PC-3 (cell line): ENCODE measurements around the gene MAGEA11. TPM values are rescaled to one million over a fixed set of nuclear protein-coding genes. Genes with fewer than 3 reads are reported as not detected.

Source experiments
- ATAC-seq: fragments of 200-7000 bp; cut with Tn5 transposase; 2 replicates; pipeline ENCODE4 v1.9.1; 2020; ENCODE audit warnings: mild to moderate bottlenecking, moderate library complexity
- BruUV-seq: library from RNA; stranded (reverse); fragments of 400-500 nt; replicated peaks from 2 replicates; lab custom pipeline; 2021; lab: Mats Ljungman, UMichigan
- CTCF ChIA-PET: fragments of 300-600 bp; sonication (Branson Sonifier 250); formaldehyde crosslinking; loops from one replicate; lab custom pipeline; 2022; ENCODE audit warnings: antibody characterized with exemption; lab: Charles Lee
- POLR2A ChIA-PET: fragments of 300-600 bp; sonication (Branson Sonifier 250); formaldehyde crosslinking; loops from one replicate; lab custom pipeline; 2022; ENCODE audit warnings: antibody characterized with exemption; ENCODE audit not compliant: unreplicated experiment; lab: Charles Lee
- DNase-seq: peaks from one replicate; pipeline ENCODE4 v3.0.0-alpha.2; 2015
- H2AFZ ChIP-seq: fragments of 300-600 bp; sonication (generic); 2 replicates; pipeline ENCODE4 v1.6.0; 2016; ENCODE audit warnings: antibody characterized with exemption, low read length
- H3F3A ChIP-seq: fragments of 300-600 bp; sonication (generic); one replicate; pipeline ENCODE4 v1.6.0; 2017; ENCODE audit warnings: antibody characterized with exemption, low read length, control low read depth, mild to moderate bottlenecking; ENCODE audit not compliant: unreplicated experiment
- H3K27ac ChIP-seq: fragments of 300-600 bp; sonication (generic); 2 replicates; pipeline ENCODE4 v1.5.1; 2016; ENCODE audit warnings: mild to moderate bottlenecking, low read length
- H3K27me3 ChIP-seq: fragments of 300-600 bp; sonication (generic); 2 replicates; pipeline ENCODE4 v1.6.1; 2016; ENCODE audit warnings: low read length, mixed read lengths
- H3K36me3 ChIP-seq: fragments of 300-600 bp; sonication (generic); 2 replicates; pipeline ENCODE4 v1.6.1; 2016; ENCODE audit warnings: low read depth, mixed run types, low read length, mixed read lengths
- H3K4me1 ChIP-seq: fragments of 300-600 bp; sonication (generic); 2 replicates; pipeline ENCODE4 v1.5.1; 2016; ENCODE audit warnings: low read length; ENCODE audit not compliant: insufficient read depth
- H3K4me2 ChIP-seq: fragments of 300-600 bp; sonication (generic); 2 replicates; pipeline ENCODE4 v1.6.0; 2016; ENCODE audit warnings: low read length
- H3K4me3 ChIP-seq: fragments of 300-600 bp; sonication (generic); 2 replicates; pipeline ENCODE4 v1.5.1; 2016; ENCODE audit warnings: mild to moderate bottlenecking, low read length, mixed read lengths
- H3K79me2 ChIP-seq: fragments of 300-600 bp; sonication (generic); 2 replicates; pipeline ENCODE4 v1.6.1; 2017; ENCODE audit warnings: low read length, mixed read lengths
- H3K9ac ChIP-seq: fragments of 300-600 bp; sonication (generic); 2 replicates; pipeline ENCODE4 v1.6.0; 2016; ENCODE audit warnings: mild to moderate bottlenecking, low read length
- H3K9me2 ChIP-seq: fragments of 300-600 bp; sonication (generic); replicated peaks from 2 replicates; pipeline ENCODE4 v1.6.1; 2016; ENCODE audit warnings: mixed run types, low read length, mixed read lengths
- H3K9me3 ChIP-seq: fragments of 300-600 bp; sonication (generic); 2 replicates; pipeline ENCODE4 v1.6.1; 2016; ENCODE audit warnings: low read length, mixed read lengths
- H4K20me1 ChIP-seq: fragments of 300-600 bp; sonication (generic); 2 replicates; pipeline ENCODE4 v1.6.1; 2016; ENCODE audit warnings: low read length, mixed read lengths
- CTCF ChIP-seq: fragments of 300-600 bp; sonication (generic); conservative IDR thresholded peaks from 2 replicates; pipeline ENCODE4 v1.5.1; 2017; ENCODE audit warnings: antibody characterized with exemption, low read depth, mild to moderate bottlenecking, low read length
- EZH2 ChIP-seq: fragments of 300-600 bp; sonication (generic); IDR thresholded peaks from one replicate; pipeline ENCODE4 v1.6.1; 2017; ENCODE audit warnings: antibody characterized with exemption, mild to moderate bottlenecking, low read length; ENCODE audit not compliant: unreplicated experiment
- EZH2phosphoT487 ChIP-seq: fragments of 300-600 bp; sonication (generic); IDR thresholded peaks from 2 replicates; pipeline ENCODE4 v1.6.1; 2018; ENCODE audit warnings: mild to moderate bottlenecking, antibody characterized with exemption, low read length, borderline replicate concordance
- intact Hi-C: fragments of 100-400 bp; cut with micrococcal nuclease; formaldehyde crosslinking; loops from 2 replicates; pipeline ENCODE4 v1.9.0; 2023
- total RNA-seq: library from RNA; depleted of rRNA; stranded (reverse); fragments of >200 nt; gene quantifications from 2 replicates; pipeline ENCODE4 v1.2.3, GENCODE V29; 2014

Gene MAGEA11
- total RNA-seq, 1 experiment from 2014 or later: not detected

- TF ChIP-seq CTCF: no peak
- no peak for TF ChIP-seq EZH2
- TF ChIP-seq EZH2phosphoT487: no peak
- Histone ChIP-seq H3K4me1 (no peaks in the 10 kb centered on the region), H3K9me2 (no peaks in the 10 kb centered on the region), H4K20me1 (no peaks in the 10 kb centered on the region), H3F3A (no peaks in the 10 kb centered on the region), H2AFZ (no peak overlapping the region), H3K79me2 (no peaks in the 10 kb centered on the region), H3K9me3 (no peaks in the 10 kb centered on the region), H3K27me3 (no peaks in the 10 kb centered on the region), H3K27ac (no peak overlapping the region), H3K36me3 (no peaks in the 10 kb centered on the region), H3K4me3 (no peak overlapping the region), H3K4me2 (no peak overlapping the region), H3K9ac (no peak overlapping the region)
- ATAC-seq (no peak), DNase-seq (no peak)
- BruUV-seq: no TSS peak
- intact Hi-C loops: no loop called here
- ChIA-PET CTCF (no interaction called here), POLR2A (no interaction called here)
Observed at GRCh38 chrX:149681182-149681581, 30.7 kb upstream of the MAGEA11 start.

- Histone ChIP-seq H3K27ac (no peak overlapping the region), H3F3A (no peaks in the 10 kb centered on the region), H3K79me2 (no peaks in the 10 kb centered on the region), H3K9me3 (no peaks in the 10 kb centered on the region), H3K27me3 (no peaks in the 10 kb centered on the region), H2AFZ (no peak overlapping the region), H3K4me2 (no peak overlapping the region), H3K9ac (no peak overlapping the region), H4K20me1 (no peaks in the 10 kb centered on the region), H3K36me3 (no peaks in the 10 kb centered on the region), H3K4me1 (no peaks in the 10 kb centered on the region), H3K9me2 (no peaks in the 10 kb centered on the region), H3K4me3 (no peak overlapping the region)
- POLR2A ChIA-PET: no interaction called here
- TF ChIP-seq EZH2phosphoT487 (no peak), EZH2 (no peak), CTCF (no peak)
- intact Hi-C loops: no loop called here
- CTCF ChIA-PET: no interaction called here
- DNase-seq (no peak), ATAC-seq (no peak)
- no TSS peak for BruUV-seq
Observed at GRCh38 chrX:149682031-149682430, 29.8 kb upstream of the MAGEA11 start.

DNA sequence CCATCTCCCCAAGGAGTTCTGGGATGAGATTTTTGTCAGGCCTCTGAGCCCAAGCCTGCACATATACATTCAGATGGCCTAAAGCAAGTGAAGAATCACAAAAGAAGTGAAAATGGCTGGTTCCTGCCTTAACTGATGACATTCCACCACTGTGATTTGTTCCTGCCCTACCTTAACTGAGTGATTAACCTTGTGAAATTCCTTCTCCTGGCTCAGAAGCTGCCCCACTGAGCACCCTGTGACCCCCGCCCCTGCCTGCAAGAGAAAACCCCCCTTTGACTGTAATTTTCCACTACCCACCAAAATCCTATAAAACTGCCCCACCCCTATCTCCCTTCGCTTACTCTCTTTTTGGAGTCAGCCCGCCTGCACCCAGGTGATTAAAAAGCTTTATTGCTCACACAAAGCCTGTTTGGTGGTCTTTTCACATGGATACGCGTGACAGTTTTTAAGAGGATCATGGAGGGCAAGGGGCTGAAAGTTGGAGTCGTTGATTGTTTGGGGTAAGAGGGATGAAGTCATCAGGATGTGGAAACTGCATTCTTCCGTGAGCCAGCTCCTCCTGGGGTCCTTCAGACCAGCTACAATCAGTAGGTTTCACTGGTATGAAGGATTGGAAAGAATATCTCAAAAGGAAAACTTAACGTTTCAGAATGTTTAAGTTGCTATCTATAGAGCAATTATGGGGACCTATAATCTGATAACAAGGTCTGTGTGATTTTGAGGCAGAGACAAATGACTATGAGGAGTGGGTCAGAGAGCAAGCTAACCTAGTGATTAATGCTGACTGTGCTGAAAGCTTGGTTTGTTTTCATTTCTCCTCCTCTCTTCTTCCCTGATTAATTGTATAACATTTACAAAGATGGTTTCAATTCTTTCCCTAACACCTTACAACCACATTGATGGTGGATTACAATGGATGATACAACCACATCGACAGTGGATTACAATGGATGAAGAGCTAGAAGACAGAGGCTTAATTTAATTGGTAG lies 28.6 kb upstream of the MAGEA11 start:
- Histone ChIP-seq H3K9ac (no peak overlapping the region), H3K79me2 (no peaks in the 10 kb centered on the region)
- POLR2A ChIA-PET: no interaction called here

More for the DNA sequence above, 28.6 kb upstream of the MAGEA11 start:
- no peaks in the 10 kb centered on the region for H4K20me1 ChIP-seq
- no peak overlapping the region for H3K27ac ChIP-seq
- no peaks in the 10 kb centered on the region for H3K9me3 ChIP-seq
- H3F3A ChIP-seq: no peaks in the 10 kb centered on the region
- no peak overlapping the region for H2AFZ ChIP-seq
- H3K4me1 ChIP-seq: no peaks in the 10 kb centered on the region
- intact Hi-C loops: no loop called here
- no peaks in the 10 kb centered on the region for H3K27me3 ChIP-seq
- CTCF ChIA-PET: no interaction called here
- BruUV-seq: no TSS peak
- H3K36me3 ChIP-seq: no peaks in the 10 kb centered on the region
- H3K9me2 ChIP-seq: no peaks in the 10 kb centered on the region
- TF ChIP-seq EZH2 (no peak), CTCF (no peak), EZH2phosphoT487 (no peak)
- H3K4me3 ChIP-seq: no peak overlapping the region
- DNase-seq (peak; percentile 4), ATAC-seq (no peak)
- no peak overlapping the region for H3K4me2 ChIP-seq
